ENCODE results near the gene CNPY3.
"Not testable (repeated sequence)": the region's sequence is repeated elsewhere in the genome, so short reads cannot be mapped to it uniquely, and the experiment has no call there.

CNPY3 gene

GRCh38 chr6:42928986-42929820 lies at the start of gene CNPY3:
Gene CNPY3, plus strand, starts transcription at chr6:42929480. Its CDS starts 91 bp downstream, at chr6:42929571.
- DNase-seq (ENCODE audit: low read depth, low spot score): peak; percentile 93

GRCh38 chr6:42880240-42880817 lies 49.0 kb upstream of the CNPY3 start:
- DNase-seq (ENCODE audit: low read depth, low spot score): not testable (repeated sequence)

- not testable (repeated sequence) for DNase-seq (ENCODE audit: low read depth, low spot score)
These were observed 48.4 kb upstream of the CNPY3 start for GRCh38 chr6:42880871-42881270.

DNA sequence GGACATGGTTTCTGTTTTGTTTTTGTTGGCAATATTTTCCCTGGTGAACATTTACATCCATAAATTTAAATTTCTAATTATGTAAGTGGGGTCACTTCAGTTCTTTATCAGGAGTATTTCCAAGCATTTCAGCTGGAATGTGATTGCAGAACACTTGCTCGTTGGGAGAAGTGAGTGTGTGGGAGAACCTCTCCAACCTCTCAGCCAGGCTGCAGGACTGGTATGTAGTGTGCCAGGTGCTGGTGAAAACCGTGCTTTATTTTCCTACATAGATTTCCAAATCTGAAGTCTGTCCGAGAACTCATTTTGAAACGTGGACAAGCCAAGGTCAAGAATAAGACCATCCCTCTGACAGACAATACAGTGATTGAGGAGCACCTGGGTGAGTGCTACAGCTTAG lies 43.6 kb upstream of the CNPY3 start:
- no peak for DNase-seq (ENCODE audit: low read depth, low spot score)

DNA sequence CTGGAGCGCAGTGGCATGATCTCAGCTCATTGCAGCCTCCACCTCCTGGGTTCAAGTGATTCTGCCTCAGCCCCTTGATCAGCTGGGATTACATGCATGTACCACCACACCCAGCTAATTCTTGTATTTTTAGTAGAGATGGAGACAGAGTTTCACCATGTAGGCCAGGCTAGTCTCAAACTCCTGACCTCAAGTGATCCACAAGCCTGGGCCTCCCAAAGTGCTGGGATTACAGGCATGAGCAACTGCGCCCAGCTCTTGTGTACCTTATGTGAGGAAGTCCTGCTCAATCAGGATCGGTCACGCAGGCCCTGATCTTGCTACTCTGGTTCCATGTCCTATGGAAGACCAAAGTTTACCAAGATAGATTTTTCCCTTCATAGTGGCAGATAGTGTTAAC lies 41.1 kb upstream of the CNPY3 start:
- not testable (repeated sequence) for DNase-seq (ENCODE audit: low read depth, low spot score)

DNA sequence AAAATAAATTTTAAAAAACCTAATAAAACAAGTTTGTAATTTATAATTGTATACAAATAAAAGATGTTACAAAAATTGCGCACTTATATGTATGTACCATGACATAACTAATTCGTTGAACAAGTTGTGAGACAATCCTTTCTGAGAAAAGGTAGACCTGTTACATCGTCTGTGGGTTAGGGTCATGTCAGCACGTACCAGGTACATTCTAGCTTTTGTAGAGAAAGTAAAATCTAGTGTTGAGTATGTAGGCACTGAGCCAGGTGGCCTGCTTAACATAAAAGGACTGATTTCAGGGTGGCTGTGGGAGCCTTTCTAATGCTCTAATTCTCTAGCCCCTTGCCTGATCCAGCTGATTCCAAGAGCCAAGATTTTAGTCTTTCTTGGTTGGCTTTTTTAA lies 39.5 kb upstream of the CNPY3 start:
- DNase-seq (ENCODE audit: low read depth, low spot score): no peak

DNA sequence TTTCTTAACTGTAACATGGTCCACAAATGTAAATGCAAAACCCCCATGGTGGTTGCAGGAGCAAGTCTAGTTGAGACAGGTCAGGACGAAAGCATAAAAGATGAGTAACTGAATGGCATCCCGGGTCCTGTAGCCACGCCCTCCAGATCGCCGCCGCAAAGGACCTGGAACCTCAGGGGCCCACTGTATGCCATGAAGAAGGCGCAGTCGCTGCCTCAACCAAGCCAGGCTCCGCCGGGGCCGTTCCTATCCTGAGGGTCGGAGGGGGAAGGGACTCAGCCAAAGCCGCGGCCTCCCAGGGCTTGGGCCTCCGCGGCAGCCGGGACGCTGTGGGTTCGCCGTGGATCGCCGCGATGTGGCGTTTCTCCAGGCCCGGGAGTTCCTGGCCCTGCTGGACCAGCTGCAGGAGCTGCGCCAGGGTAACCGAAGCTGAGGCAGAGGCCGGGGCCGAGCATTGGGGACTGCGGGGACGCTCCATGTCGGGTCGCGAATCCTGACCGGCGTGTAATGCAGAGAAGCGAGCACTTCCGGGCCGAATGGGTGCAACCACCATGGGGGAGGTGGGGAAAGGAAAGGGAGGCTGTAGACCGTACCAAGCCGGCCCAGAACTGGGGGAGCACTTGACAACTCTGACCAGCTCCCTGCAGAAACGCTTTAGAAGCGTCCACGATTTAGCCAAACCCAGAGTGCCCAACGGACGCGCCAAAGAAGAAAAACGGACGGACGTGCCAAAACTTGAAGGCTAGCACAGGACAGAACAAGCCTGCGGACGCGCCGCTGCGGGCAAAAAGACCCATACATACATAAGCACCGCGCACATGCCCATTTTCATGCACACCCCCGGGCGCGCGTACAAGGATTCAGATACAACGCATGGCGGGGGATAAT lies 38.7 kb upstream of the CNPY3 start:
- DNase-seq (ENCODE audit: low read depth, low spot score): peak; percentile 82

- no peak for DNase-seq (ENCODE audit: low read depth, low spot score)
These were observed 38.0 kb upstream of the CNPY3 start for GRCh38 chr6:42891199-42891722.

DNA sequence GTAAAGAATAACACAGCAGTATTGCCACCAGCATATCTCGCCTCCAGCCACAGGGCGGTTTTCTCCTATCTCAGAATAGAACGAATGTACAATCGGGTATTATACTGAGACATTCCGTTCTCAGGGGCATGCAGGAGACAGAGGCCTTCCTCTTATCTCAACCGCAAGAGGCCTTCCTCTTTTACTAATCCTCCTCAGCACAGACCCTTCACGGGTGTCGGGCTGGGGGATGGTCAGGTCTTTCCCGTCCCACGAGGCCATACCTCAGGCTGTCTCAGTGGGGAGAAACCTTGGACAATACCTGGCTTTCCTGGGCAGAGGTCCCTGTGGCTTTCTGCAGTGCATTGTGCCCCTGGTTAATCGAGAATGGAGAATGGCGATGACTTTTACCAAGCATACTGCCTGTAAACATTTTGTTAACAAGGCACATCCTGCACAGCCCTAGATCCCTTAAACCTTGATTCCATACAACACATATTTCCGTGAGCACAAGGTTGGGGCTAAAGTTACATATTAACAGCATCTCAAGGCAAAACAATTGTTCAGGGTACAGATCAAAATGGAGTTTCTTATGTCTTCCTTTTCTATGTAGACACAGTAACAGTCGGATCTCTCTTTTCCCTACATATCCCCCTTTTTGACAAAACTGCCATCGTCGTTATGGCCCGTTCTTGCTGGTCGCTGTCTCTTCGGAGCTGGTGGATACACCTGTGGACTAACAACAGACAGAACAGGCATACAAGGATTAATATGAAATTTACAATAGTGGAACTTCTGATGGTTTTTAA lies 35.0 kb upstream of the CNPY3 start:
- DNase-seq (ENCODE audit: low read depth, low spot score): not testable (repeated sequence)

GRCh38 chr6:42896178-42896719 lies 33.0 kb upstream of the CNPY3 start:
- DNase-seq (ENCODE audit: low read depth, low spot score): no peak

DNA sequence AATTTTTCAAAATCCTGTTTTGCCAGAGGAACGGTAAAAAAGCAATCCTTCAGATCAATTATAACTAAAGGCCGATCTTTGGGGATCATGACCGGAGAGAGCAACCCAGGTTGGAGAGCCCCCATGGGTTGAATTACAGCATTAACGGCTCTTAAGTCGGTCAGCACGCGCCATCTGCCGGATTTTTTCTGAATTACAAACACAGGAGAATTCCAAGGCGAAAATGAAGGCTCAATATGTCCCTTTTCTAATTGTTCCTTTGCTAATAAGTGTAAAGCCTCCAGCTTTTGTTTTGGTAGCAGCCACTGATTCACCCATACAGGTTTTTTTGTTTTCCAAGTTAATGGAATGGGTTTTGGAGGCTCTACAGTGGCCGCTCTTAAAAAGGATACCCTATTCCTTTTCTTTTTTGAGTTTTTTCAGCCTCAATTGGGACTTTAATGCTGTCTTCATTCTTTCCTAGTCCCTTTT lies 30.4 kb upstream of the CNPY3 start:
- no peak for DNase-seq (ENCODE audit: low read depth, low spot score)

DNA sequence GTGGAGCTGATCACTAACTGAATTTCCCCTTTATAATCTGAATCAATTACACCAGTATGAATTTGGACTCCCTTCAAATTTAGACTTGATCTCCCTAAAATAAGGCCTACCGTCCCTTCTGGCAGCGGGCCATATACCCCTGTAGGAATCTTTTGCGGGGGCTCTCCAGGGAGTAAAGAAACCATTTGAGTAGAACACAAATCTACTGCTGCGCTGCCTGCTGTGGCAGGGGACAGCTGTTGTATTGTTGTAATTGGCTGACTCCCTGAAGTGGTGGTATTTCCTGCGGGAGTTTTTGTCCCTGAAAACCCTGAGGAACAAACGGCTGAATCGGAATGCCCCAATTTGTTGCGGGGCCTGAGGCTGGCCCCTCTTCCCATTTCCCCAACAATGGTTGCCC lies 29.4 kb upstream of the CNPY3 start:
- no peak for DNase-seq (ENCODE audit: low read depth, low spot score)

DNA sequence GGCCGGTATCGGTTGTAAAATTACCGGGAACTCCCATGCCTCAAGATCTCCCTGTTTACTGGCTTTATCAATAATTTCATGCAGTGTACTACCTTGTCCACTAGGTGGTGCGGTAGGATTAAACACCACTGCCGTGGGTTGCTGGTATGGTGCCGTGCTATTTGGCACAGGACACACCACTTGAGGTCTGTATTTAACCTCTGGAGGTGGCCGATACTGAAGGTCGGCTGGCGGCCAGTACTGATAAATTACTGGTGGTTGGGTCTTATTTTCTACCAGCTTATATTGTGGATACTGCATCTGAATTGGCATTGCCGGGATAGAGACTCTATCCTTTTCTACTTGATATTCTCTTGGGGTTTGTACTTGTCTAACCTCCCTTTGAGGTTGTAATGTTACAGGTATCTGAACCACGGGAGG lies 27.7 kb upstream of the CNPY3 start:
- DNase-seq (ENCODE audit: low read depth, low spot score): peak; percentile 41

DNA sequence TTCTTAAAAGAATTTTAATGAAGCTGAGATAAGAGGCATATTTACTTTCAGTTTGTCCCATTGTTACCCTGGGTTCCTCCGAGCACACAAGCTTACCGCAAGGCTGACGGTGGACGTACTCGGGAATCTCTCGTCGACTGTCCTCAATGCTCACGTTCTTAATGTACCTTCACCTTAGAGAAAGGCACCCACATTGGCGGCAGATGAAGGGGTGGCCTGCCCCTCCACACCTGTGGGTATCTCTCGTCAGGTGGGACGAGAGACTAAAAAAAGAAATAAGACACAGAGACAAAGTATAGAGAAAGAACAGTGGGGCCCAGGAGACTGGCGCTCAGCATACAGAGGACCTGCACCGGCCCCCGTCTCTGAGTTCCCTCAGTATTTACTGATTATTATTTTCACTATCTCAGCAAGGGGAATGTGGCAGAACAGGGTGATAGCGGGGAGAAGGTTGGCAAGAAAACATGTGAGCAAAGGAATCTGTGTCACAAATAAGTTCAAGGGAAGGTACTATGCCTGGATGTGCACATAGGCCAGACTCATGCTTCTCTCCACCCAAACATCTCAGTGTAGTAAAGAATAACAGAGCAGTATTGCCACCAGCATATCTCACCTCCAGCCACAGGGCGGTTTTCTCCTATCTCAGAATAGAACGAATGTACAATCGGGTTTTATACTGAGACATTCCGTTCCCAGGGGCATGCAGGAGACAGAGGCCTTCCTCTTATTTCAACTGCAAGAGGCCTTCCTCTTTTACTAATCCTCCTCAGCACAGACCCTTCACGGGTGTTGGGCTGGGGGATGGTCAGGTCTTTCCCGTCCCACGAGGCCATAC lies 26.6 kb upstream of the CNPY3 start:
- not testable (repeated sequence) for DNase-seq (ENCODE audit: low read depth, low spot score)

- no peak for DNase-seq (ENCODE audit: low read depth, low spot score)
These were observed 24.8 kb upstream of the CNPY3 start for GRCh38 chr6:42904467-42904866.

- no peak for DNase-seq (ENCODE audit: low read depth, low spot score)
These were observed 21.9 kb upstream of the CNPY3 start for GRCh38 chr6:42907336-42907735.

DNA sequence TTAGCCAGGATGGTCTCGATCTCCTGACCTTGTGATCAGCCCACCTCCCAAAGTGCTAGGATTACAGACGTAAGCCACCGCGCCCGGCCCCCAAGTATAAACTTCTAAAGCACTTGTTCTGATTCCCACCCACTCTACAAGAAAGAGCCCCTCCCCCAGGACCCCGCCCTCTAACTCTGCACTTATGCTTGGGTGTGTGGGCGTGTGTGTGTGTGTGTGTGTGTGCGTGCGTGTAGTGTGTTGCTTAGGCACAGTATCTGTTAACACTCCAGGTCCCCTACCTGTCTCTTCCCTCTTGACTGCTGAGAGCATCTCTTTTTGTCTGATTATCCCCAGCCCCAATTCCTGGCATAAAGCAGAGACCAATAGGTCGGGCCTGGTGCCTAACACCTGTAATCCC lies 19.4 kb upstream of the CNPY3 start:
- DNase-seq (ENCODE audit: low read depth, low spot score): no peak

- no peak for DNase-seq (ENCODE audit: low read depth, low spot score)
These were observed 17.9 kb upstream of the CNPY3 start for GRCh38 chr6:42911171-42912021.

GRCh38 chr6:42914546-42914945 lies 14.7 kb upstream of the CNPY3 start:
- DNase-seq (ENCODE audit: low read depth, low spot score): no peak

All from brain pericyte (primary cell).